Stimulated activated CD4-positive, alpha-beta T cell treated with anti-CD3 and anti-CD28 coated beads, Interleukin-2, amount 100 ng/mL, for 4 hours (primary cell): ENCODE measurements around the gene NEAT1.
"Not testable (repeated sequence)": the region's sequence is repeated elsewhere in the genome, so short reads cannot be mapped to it uniquely, and the experiment has no call there.

ENCODE experiments used
- DNase-seq: peaks from one replicate; pipeline ENCODE4 v3.0.0-alpha.2; 2020; ENCODE audit warnings: low read depth

The NEAT1 gene

DNA sequence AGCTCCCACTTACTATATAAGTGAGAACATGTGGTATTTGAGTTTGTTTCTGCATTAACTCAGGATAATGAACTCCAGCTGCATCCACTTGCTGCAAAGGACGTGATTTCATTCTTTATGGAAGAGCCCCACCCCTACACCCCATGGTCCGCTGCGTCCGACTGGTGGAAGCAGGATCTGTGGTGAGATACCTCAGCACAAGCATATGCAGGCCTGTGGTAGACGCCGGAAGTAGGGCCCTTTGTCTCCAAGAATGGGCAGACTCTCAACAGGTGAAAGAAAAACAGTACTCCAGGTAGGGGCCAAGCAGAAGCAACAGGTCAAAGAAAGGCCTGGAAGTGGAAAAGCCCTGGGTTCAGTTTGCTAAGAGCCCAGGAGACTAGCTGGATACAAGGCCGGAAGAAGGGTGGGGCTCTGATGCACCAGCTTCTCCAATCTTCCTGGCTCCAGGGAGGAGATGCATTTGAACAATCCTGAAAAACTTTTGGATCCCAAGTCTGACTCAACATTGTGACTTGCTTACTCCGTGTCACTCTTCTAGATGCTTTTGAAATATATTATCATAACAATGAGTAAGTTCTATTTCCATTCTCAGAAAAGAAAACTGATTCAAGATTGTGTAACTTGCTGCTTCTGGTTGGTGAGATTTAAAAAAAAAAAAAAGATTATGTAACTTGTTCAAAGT, 30.4 kb downstream of the NEAT1 start:
- DNase-seq: no peak

- DNase-seq: no peak
Observed at GRCh38 chr11:65454311-65454695, 31.7 kb downstream of the NEAT1 start.

GRCh38 chr11:65454696-65455456, 32.3 kb downstream of the NEAT1 start:
- DNase-seq: peak; percentile 66

- DNase-seq: no peak
Observed at GRCh38 chr11:65456418-65456817, 33.8 kb downstream of the NEAT1 start.

- DNase-seq: no peak
Observed at GRCh38 chr11:65459552-65459951, 37.0 kb downstream of the NEAT1 start.

DNA sequence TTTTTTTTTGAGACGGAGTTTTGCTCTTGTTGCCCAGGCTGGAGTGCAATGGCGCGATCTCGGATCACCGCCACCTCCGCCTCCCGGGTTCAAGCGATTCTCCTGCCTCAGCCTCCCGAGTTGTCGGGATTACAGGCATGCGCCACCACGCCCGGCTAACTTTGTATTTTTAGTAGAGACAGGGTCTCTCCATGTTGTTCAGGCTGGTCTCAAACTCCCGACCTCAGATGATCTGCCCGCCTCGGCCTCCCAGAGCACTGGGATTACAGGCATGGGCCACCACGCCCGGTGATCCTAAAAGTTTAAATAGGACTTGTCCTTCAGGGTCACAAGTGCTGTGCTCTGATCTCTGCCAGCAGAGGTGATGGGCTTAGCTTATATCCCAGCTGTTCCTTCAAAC, 42.9 kb downstream of the NEAT1 start:
- DNase-seq: not testable (repeated sequence)

- not testable (repeated sequence) for DNase-seq
Observed at GRCh38 chr11:65467306-65467705, 44.7 kb downstream of the NEAT1 start.

- no peak for DNase-seq
Observed at GRCh38 chr11:65468874-65469333, 46.3 kb downstream of the NEAT1 start.

DNA sequence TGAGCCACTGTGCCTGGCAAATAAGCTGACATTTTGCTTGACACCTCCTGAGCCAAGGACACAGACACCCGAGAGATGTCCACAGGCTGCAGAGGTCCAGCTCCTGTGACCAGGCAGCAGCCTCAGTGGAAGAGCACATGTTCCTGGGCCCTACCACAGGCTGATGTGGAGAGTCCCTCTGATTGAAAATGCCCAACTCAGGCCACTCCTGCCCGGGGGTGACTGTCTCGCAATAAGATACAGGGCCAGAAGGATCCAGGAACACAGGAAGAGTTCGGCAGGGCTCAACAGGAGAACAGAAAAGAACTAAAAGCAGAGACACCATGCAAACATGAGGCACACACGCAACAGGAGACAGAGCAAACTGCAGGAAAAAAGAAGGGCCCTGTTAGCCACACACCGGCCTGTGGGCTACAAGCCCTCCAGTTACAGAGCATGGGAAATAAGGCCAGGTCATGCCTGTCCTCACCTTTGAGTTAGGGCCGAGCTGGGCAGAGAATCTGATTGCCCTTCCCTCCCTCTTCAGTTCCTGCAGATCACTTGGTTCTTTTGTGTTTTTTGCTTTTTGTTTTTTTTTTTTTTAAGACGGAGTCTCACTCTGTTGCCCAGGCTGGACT, 47.9 kb downstream of the NEAT1 start:
- no peak for DNase-seq

DNA sequence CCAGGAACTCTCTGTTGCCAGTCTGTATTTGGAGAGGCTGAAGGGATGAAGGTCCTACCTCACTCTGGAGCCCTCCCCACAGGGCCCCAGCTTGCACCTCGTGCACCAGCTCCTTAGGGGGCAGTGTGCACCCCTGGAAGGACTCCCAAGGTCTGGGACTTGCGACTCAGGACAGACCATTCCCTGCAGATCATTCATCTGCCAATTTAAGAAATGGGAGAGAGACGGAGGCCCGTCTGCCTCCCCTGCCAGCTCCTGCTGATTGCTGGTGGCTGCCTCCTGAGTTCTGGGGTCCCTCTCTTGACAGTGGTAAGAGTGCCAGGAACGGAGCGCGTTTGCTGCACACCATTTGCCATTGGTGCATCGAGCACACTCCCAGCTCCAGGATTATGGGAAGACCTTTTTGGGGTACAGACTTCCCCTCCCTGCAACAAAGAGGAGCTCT, 48.9 kb downstream of the NEAT1 start:
- DNase-seq: no peak

DNA sequence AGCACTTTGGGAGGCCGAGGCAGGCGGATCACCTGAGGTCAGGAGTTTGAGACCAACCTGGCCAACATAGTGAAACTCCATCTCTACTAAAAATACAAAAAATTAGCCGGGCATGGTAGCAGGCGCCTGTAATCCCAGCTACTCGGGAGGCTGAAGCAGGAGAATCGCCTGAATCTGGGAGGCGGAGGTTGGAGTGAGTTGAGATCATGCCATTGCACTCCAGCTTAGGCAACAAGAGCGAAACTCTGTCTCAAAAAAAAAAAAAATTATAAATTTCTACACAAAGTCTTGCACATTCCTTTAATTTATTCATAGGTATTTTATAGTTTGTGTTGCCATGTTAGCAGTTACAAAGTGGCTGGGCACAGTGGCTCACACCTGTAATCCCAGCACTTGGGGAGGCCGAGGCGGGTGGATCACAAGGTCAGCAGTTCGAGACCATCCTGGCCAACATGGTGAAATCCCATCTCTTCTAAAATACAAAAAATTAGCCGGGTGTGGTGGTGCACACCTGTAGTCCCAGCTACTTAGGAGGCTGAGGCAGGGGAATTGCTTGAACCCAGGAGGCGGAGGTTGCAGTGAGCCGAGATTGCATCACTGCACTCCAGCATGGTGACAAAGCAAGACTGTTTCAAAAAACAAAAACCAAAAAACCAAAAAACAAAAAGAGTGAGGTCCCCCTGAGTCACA, 50.1 kb downstream of the NEAT1 start:
- DNase-seq: not testable (repeated sequence)

DNA sequence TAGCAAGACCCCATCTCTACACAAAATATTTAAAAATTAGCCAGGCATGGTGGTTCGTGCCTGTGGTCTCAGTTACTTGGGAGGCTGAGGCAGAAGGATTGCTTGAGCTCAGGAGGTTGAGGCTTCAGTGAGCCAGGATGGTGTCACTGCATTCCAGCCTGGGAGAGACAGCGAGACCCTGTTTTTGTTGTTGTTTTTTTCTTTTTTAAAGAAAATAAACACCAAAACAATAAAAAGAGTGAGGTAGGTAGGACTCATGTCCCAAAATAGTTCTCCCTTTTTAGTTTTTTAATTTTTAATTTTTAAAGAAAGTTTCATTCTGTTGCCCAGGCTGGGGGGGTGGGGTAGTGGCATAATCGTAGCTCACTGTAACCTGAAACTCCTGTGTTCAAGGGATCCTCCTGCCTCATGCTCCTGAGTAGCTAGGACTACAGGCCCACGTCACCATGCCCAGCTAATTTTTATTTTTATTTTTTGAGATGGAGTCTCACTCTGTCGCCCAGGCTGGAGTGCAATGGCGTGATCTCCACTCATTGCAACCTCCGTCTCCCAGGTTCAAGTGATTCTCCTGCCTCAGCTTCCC, 50.8 kb downstream of the NEAT1 start:
- no peak for DNase-seq

DNA sequence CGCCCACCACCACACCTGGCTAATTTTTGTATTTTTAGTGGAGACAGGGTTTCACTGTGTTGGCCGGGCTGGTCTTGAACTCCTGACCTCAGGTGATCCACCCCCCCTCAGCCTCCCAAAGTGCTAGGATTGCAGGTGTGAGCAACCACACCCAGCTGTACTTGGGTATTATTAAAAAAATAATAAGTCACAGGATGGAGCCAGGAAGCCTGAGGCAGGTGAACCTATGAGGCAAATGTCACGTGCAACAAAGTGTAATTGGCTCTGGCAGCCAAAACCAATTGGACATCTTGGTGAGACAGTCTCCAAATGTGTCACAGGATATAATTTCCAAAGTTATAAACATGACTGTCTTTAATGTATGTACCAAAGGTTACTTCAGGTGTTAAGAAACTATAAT, 52.3 kb downstream of the NEAT1 start:
- no peak for DNase-seq

- no peak for DNase-seq
Observed at GRCh38 chr11:65476632-65477148, 54.1 kb downstream of the NEAT1 start.

DNA sequence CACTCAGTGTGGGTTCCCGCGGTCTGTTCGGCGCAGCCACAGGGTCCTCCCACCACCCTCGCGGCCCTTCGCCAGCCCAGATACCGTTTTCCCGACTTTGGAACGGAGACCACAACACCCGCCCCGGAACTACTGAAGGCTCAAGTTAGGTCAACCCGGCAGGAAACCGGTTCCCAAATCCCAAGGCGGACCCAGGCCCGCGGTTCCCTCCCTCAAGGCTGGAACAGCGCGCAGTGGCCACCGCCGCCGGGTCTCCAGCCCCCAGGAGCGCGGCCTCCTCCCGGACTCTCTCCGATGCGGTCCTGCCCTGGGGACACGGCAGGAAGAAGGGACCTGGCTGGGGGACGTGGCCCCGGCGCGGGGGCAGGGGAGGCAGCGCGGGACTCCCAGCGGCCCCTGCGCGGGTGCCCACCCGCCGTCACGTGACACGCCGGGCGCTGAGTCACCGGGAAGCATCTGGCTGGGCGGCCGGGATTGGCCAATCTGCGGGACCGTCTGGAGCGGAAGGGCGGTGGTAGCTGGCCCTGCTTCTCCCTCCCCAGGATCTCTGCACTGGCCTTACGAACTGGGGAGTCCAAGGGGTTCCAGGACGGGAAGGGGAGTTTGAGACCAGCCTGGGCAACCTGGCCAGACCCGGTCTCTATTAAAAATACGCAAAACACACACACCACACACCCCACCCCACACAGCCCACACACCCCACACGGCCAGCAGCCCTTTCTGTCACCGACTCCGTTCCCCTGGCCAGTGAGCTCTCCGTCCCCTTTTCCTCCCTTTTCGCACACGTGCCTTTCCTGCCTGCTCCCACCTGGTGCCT, 54.8 kb downstream of the NEAT1 start:
- DNase-seq: peak; percentile 87

DNA sequence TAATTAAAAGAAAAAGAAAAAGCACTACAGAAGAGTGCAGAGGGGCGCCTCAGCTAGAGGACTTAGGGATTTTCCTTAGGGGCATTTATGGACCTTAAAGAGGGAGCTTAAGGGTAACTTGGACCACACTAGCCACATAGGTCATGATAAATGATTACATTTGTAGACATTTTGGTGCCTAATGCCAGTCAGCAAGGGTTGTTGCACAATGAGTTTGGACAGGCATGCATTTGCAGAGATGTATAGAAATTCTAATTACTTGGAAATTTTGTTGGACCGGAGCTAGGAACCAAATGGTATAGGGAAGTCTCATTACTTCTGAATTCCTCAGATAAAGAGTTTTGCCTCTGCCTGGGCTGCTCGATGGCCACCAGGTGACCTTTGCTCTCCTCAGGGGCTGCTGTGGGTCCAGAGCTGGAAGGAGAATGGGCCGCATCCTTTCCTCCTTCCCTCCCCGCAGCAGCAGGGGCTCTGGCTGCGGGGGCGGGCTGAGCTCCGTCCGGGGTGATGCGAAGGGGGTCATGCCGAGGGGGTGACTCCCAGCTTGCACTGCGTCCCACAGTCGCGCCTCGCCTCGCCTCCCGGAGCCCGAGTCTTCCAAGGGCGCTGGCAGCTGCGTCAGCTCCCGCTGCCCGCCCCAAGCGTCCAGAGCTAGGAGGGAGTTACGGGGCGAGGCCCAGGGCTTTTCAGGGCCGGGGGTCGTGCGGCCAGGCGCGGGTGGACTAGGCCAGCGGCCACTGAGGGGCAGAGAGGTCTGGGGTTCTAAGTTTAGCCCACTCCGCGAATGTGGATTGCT, 56.0 kb downstream of the NEAT1 start:
- DNase-seq: no peak

- DNase-seq: no peak
Observed at GRCh38 chr11:65479184-65480145, 56.9 kb downstream of the NEAT1 start.

DNA sequence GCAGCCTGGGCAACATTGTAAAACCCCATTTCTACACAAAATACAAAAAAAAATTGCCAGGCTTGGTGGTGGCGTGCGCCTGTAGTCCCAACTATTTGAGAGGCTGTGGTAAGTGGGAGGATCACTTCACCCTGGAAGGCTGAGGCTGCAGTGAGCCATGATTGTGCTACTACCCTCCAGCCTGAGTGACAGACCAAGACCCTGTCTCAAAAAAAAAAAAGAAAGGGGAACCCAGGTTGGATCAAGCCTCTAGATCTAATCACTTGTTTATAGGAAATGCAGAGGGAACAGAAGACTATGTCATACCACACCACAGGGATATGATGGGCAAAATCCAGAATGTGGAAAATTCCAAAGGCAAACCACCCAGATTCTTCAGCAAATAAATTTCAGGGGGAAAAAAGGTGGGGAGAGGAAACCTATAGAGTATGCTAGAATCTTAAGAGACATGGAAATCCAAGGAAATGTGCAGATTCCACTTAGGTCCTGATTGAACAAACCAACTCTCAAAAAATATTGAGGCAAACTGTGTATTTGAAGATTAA, 59.8 kb downstream of the NEAT1 start:
- DNase-seq: no peak

DNA sequence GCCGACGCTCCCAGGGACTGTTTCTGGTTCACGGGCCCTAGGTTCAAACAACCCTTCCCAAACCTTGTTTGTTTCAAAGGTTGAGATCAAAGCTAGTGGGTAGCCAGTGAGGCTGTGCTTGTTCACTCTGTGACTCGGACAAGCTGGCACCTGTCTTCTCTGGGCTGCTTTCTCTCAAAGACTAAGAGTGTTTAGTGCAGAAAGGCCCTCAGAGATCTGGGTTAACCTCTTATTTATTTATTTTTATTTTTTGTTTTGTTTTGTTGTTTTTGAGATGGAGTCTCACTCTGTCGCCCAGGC, 63.3 kb downstream of the NEAT1 start:
- DNase-seq: no peak
